ENCODE results near the gene ZSCAN5B. TPM values are rescaled to one million over a fixed set of nuclear protein-coding genes. Genes with fewer than 3 reads are reported as not detected.
"Not testable (repeated sequence)": the region's sequence is repeated elsewhere in the genome, so short reads cannot be mapped to it uniquely, and the experiment has no call there.

Gene ZSCAN5B
- total RNA-seq, 4 donors from 2014 or later = not detected

- no peak overlapping the region for H3K4me3 ChIP-seq (ENCODE audit: low read depth, poor library complexity, severe bottlenecking)
- intact Hi-C loops (cut with DNase I; ENCODE audit: low total_unique reads) = no loop called here
- DNase-seq (ENCODE audit: low spot score in 2 of 2) = no peak
- TF ChIP-seq CTCF (IDR thresholded peaks at IDR 0.05) = no peak
- no peak for TF ChIP-seq POLR2A (IDR thresholded peaks at IDR 0.05)
- 48 to 55% methylated on average over 11 of the region's 11 CpGs for WGBS, 2 donors
These were observed 19.9 kb downstream of the ZSCAN5B start for GRCh38 chr19:56177564-56178243.

- DNase-seq (ENCODE audit: low spot score in 2 of 2) = no peak
- no peak overlapping the region for H3K4me3 ChIP-seq (ENCODE audit: low read depth, poor library complexity, severe bottlenecking)
- 71 to 74% methylated on average over 18 of the region's 18 CpGs for WGBS, 2 donors
- intact Hi-C loops (cut with DNase I; ENCODE audit: low total_unique reads) = no loop called here
- TF ChIP-seq CTCF (IDR thresholded peaks at IDR 0.05) = no peak
- no peak for TF ChIP-seq POLR2A (IDR thresholded peaks at IDR 0.05)
These were observed 20.7 kb downstream of the ZSCAN5B start for GRCh38 chr19:56176881-56177280.

- not testable (repeated sequence) for DNase-seq (ENCODE audit: low spot score in 2 of 2)
- 22 to 43% methylated on average over 1 to 11 of the region's 11 CpGs for WGBS, 2 donors
These were observed 21.3 kb downstream of the ZSCAN5B start for GRCh38 chr19:56176310-56176709.

GRCh38 chr19:56175861-56176307 lies 21.7 kb downstream of the ZSCAN5B start, which contains the start of gene GALP:
Gene GALP, plus strand, starts transcription at chr19:56176008. Its CDS starts 1,101 bp downstream, at chr19:56177109.
- DNase-seq (ENCODE audit: low spot score in 2 of 2); H3K4me3 ChIP-seq (ENCODE audit: low read depth, poor library complexity, severe bottlenecking); intact Hi-C loops (cut with DNase I; ENCODE audit: low total_unique reads): not testable (repeated sequence)
- WGBS, 2 donors = 37 to 44% methylated on average over 15 of the region's 15 CpGs

More at GRCh38 chr19:56176310-56176709, 21.3 kb downstream of the ZSCAN5B start:
- H3K4me3 ChIP-seq (ENCODE audit: low read depth, poor library complexity, severe bottlenecking); intact Hi-C loops (cut with DNase I; ENCODE audit: low total_unique reads): not testable (repeated sequence)

GRCh38 chr19:56174550-56174949 lies 23.0 kb downstream of the ZSCAN5B start:
- no peak overlapping the region for H3K4me3 ChIP-seq (ENCODE audit: low read depth, poor library complexity, severe bottlenecking)
- 50 to 53% methylated on average over 10 to 11 of the region's 11 CpGs for WGBS, 2 donors
- DNase-seq (ENCODE audit: low spot score in 2 of 2) = no peak
- TF ChIP-seq POLR2A (IDR thresholded peaks at IDR 0.05) (no peak), CTCF (IDR thresholded peaks at IDR 0.05) (no peak)
- intact Hi-C loops (cut with DNase I; ENCODE audit: low total_unique reads) = no loop called here

GRCh38 chr19:56174086-56174485 lies 23.5 kb downstream of the ZSCAN5B start:
- 17 to 30% methylated on average over 9 of the region's 9 CpGs for whole genome bisulfite sequencing, 2 donors
- intact Hi-C loops (cut with DNase I; ENCODE audit: low total_unique reads) = no loop called here

More at GRCh38 chr19:56174086-56174485, 23.5 kb downstream of the ZSCAN5B start:
- H3K4me3 ChIP-seq (ENCODE audit: low read depth, poor library complexity, severe bottlenecking) = no peak overlapping the region
- DNase-seq (ENCODE audit: low spot score in 2 of 2) = no peak
- TF ChIP-seq CTCF (IDR thresholded peaks at IDR 0.05) = no peak
- TF ChIP-seq POLR2A (IDR thresholded peaks at IDR 0.05) = no peak
